ENCODE results near the gene MSMO1.

- no peak for TF ChIP-seq CTCF (IDR thresholded peaks at IDR 0.05)
- TF ChIP-seq POLR2A (IDR thresholded peaks at IDR 0.05), result no peak
These were observed 53.3 kb downstream of the MSMO1 start for GRCh38 chr4:165380805-165381204.
